ENCODE results near the gene ARID1B.

The ARID1B gene

GRCh38 chr6:157171801-157172200 is 394.6 kb downstream of the ARID1B start:
- no peak for DNase-seq (ENCODE audit: low read depth in 4 of 4, low spot score in 1 of 4)

GRCh38 chr6:157172231-157172701 is 395.1 kb downstream of the ARID1B start:
- DNase-seq (ENCODE audit: low read depth in 4 of 4, low spot score in 1 of 4): no peak

- DNase-seq (ENCODE audit: low read depth in 4 of 4, low spot score in 1 of 4): no peak
Measured at GRCh38 chr6:157172830-157173536, 395.8 kb downstream of the ARID1B start.

- no peak for DNase-seq (ENCODE audit: low read depth in 4 of 4, low spot score in 1 of 4)
Measured at GRCh38 chr6:157173776-157174175, 396.6 kb downstream of the ARID1B start.

GRCh38 chr6:157174731-157175130 is 397.6 kb downstream of the ARID1B start:
- no peak for DNase-seq (ENCODE audit: low read depth in 4 of 4, low spot score in 1 of 4)

- no peak for DNase-seq (ENCODE audit: low read depth in 4 of 4, low spot score in 1 of 4)
Measured at GRCh38 chr6:157177731-157178336, 400.7 kb downstream of the ARID1B start.

GRCh38 chr6:157181649-157182048 is 404.5 kb downstream of the ARID1B start:
- DNase-seq (ENCODE audit: low read depth in 4 of 4, low spot score in 1 of 4): no peak

GRCh38 chr6:157182503-157183264 is 405.5 kb downstream of the ARID1B start:
- DNase-seq (ENCODE audit: low read depth in 4 of 4, low spot score in 1 of 4): no peak

GRCh38 chr6:157184202-157185015 is 407.2 kb downstream of the ARID1B start:
- DNase-seq (ENCODE audit: low read depth in 4 of 4, low spot score in 1 of 4): peak; percentile 17 to 38 (median 35)

- no peak for DNase-seq (ENCODE audit: low read depth in 4 of 4, low spot score in 1 of 4)
Measured at GRCh38 chr6:157185171-157185570, 408.0 kb downstream of the ARID1B start.

- no peak for DNase-seq (ENCODE audit: low read depth in 4 of 4, low spot score in 1 of 4)
Measured at GRCh38 chr6:157185986-157186385, 408.8 kb downstream of the ARID1B start.

- no peak for DNase-seq (ENCODE audit: low read depth in 4 of 4, low spot score in 1 of 4)
Measured at GRCh38 chr6:157186785-157187181, 409.6 kb downstream of the ARID1B start.

GRCh38 chr6:157187182-157188083 is 410.3 kb downstream of the ARID1B start:
- no peak for DNase-seq (ENCODE audit: low read depth in 4 of 4, low spot score in 1 of 4)

- no peak for DNase-seq (ENCODE audit: low read depth in 4 of 4, low spot score in 1 of 4)
Measured at GRCh38 chr6:157188213-157188612, 411.0 kb downstream of the ARID1B start.

- no peak for DNase-seq (ENCODE audit: low read depth in 4 of 4, low spot score in 1 of 4)
Measured at GRCh38 chr6:157193443-157193996, 416.3 kb downstream of the ARID1B start.

- no peak for DNase-seq (ENCODE audit: low read depth in 4 of 4, low spot score in 1 of 4)
Measured at GRCh38 chr6:157194110-157194509, 416.9 kb downstream of the ARID1B start.

- DNase-seq (ENCODE audit: low read depth in 4 of 4, low spot score in 1 of 4): no peak
Measured at GRCh38 chr6:157194643-157195042, 417.5 kb downstream of the ARID1B start.

- DNase-seq (ENCODE audit: low read depth in 4 of 4, low spot score in 1 of 4): no peak
Measured at GRCh38 chr6:157196391-157196790, 419.2 kb downstream of the ARID1B start.

GRCh38 chr6:157198425-157199279 is 421.5 kb downstream of the ARID1B start:
- DNase-seq (ENCODE audit: low read depth in 4 of 4, low spot score in 1 of 4): no peak
